HL-60/S4 (cell line): ENCODE results near the gene RNU6-9.

Experiments used
- in situ Hi-C: fragments of 300-500 bp; cut with MboI; formaldehyde crosslinking; loops from 2 replicates; pipeline ENCODE4 v1.14.3; 2022; ENCODE audit warnings: low sequenced_read_pairs

RNU6-9 gene

DNA sequence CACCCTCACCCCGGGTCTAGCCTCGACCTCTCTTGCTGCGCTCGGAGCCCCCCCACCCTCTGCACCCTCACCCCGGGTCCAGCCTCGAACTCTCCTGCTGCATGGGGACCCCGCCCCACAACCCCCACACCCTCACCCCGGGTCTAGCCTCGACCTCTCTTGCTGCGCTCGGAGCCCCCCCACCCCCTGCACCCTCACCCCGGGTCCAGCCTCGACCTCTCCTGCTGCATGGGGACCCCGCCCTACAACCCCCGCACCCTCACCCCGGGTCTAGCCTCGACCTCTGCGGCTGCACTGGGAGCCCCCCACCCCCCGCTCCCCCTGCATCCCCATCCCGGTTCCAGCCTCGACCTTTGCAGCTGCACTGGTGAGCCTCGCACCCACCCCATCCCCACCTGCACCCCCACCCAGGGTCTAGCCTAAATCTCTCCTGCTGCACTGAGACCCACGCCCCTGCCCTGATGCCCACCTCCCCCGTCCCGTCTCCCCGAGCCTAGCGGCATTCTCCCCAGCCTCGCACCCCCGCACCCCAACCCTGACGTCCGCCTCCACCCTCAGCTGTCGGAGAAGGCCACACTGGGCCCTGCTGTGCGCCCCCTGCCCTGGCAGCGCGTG, 32.0 kb upstream of the RNU6-9 start:
- in situ Hi-C loops: no loop called here

DNA sequence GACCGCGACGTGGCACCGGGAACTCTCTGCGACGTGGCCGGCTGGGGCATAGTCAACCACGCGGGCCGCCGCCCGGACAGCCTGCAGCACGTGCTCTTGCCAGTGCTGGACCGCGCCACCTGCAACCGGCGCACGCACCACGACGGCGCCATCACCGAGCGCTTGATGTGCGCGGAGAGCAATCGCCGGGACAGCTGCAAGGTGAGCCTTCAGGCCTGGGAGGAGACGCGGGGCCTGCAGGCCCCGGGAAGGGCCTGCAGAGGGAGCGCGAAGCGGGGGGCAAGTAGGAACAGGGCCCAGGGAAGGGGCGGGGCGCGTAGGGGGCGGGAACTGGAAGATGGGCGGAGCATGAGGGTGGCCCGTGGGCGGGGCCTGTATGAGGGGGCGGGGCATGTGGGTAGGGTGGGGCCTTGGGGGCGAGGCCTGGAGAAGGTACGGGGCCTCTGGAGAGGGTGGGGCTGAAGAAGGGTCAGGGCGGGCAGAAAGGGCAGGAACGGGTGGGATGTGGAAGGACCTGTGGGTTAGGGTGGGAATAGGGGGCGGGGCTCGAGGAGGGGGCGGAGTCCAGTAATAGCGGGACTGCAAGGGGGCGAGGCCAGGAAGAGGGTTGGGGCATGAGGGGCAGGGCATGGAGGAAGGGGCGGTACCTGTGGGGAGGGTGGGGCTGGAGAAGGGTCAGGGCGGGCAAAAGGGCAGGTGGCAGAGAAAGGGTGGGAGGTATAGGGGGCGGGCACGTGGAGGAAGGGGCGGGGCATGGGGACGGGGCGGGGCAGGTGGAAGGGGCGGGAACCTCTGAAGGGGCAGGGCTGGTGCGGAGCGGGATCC, 31.3 kb upstream of the RNU6-9 start:
- in situ Hi-C loops: no loop called here

DNA sequence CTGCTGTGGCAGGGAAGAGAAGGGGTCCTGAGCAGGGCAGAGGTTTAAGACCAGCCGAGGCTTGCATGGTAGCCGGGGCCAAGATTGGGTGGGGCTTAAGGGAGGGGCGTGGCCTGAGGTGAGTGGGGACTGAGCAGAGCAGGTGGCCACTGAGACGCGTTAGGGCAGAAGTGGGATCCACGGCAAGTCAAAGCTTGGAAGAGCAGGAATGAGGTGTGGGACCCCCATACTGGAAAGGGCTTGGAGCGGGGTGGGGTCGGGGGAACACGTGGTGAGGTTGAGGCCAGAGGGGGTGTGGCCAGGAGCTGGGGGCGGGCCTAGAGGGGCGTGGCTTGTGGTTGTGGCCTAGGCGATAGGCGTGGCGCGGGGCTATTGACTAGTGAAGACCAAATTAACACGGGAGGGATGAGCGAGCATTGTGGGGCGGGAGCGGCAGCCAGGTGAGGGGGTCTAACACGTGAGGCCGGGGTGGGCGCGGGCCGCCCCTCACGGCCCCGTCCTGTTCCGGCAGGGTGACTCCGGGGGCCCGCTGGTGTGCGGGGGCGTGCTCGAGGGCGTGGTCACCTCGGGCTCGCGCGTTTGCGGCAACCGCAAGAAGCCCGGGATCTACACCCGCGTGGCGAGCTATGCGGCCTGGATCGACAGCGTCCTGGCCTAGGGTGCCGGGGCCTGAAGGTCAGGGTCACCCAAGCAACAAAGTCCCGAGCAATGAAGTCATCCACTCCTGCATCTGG, 30.5 kb upstream of the RNU6-9 start:
- in situ Hi-C loops: no loop called here

DNA sequence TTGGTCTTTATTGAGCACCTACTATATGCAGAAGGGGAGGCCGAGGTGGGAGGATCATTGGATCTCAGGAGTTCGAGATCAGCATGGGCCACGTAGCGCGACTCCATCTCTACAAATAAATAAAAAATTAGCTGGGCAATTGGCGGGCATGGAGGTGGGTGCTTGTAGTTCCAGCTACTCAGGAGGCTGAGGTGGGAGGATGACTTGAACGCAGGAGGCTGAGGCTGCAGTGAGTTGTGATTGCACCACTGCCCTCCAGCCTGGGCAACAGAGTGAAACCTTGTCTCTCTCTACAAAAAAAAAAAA, 30.0 kb upstream of the RNU6-9 start:
- in situ Hi-C loops: no loop called here

DNA sequence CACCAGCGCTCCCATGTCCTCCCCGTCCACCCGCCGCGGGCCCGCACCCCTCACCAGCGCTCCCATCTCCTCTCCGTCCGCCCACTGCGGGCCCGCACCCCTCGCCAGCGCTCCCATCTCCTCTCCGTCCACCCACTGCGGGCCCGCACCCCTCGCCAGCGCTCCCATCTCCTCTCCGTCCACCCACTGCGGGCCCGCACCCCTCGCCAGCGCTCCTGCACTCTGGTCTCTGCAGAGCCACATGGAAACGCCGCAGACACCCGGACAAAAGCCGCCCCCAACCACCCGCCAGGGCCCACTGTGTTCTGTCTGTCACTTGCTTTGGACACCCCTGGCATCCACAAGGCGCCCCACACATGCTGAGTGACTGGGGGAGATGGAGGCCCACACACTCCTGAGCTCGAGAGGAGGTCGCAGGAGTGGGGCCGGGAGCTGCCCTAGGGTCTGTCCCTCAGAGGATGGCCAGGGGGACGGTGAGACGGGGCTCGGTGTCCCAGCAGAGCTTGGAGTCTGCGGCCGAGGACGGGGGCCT, 26.4 kb upstream of the RNU6-9 start:
- in situ Hi-C loops: no loop called here

DNA sequence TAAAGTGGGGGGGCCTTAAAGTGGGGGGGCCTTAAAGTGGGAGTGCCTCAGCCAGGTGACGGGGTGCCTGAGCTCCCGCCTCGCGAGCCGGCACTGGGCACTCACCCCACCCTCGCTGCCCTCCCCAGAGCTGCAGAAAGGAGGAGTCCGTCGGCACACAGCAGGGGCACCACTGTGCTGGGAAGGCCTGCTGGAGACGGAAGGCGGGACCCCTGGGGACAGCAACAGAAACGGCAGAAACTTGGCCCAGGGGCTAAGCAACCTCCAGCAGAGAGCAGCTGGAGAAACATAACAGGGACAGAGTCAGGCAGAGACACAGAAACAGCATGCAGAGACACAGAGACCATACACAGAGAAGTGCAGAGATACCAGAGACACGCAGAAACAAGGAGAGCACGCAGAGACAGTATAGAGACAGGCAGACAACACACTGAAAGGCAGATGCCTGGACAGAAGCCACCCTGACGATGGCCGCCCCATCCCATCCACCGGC, 25.9 kb upstream of the RNU6-9 start:
- in situ Hi-C loops: no loop called here

DNA sequence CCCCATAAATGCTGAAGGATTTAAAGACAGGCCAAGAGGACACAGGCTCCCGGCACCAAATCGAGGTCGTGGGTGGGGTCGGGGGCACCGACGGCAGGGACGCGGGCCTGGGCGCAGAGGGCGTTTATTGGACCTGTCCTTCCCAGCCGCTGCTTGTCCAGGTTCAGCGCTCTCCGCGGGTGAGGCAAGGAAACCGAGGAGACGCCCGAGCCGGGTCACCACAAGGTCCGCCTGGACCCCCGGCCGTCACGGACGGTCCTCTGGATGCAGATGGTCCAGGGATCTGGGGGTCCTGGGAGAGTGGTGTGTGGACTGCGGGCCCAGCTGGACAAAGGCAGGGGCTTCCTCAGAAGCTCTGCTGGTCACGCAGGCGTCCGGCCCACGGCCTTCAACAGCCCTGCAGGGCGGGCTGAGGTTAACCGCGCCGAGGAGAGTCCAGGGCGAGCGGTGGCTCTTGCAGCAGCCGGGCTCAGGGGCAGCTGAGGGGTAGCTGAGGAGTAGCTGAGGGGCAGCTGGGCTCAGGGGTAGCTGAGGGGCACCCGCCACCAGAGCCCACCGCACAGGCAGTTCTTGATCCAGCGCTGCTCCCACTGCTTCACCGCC, 25.3 kb upstream of the RNU6-9 start:
- in situ Hi-C loops: no loop called here

DNA sequence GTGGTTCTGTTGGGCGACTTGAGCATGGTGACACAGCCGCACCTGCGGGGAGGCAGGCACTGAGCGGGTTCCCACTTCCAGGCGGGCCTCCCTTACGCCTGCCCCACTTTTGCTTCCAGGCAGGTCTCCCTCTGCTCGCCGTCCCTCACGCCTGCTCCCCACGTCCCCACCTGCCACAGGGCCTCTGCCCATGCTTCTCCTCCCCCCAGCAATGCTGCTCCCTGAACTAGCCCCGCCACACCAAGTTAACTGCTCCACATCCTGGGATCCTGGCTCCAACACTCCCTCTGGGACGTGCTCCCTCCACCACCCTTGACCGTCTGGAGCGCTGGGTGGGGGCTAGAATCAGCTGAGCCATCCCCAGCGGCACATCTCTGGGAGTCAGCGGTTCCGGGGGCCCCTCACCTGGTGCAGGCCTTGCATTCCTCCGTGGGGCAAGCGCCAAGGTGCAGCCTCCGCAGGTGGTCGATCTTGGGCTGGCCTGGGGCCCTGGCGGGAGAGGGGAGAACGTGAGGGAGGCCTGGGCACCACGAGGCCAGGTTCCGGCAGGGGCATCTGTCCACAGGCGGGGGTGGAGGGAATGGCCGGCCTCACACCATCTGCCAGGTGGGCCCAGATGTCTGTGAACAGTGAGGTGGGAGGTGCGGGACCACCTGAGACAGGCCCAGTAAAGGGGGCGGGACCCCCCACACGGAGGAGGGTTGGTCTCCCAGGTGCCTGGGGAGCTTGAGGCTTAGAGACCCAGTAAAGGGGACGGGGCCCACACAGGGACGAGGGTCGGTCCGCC, 24.6 kb upstream of the RNU6-9 start:
- in situ Hi-C loops: no loop called here

DNA sequence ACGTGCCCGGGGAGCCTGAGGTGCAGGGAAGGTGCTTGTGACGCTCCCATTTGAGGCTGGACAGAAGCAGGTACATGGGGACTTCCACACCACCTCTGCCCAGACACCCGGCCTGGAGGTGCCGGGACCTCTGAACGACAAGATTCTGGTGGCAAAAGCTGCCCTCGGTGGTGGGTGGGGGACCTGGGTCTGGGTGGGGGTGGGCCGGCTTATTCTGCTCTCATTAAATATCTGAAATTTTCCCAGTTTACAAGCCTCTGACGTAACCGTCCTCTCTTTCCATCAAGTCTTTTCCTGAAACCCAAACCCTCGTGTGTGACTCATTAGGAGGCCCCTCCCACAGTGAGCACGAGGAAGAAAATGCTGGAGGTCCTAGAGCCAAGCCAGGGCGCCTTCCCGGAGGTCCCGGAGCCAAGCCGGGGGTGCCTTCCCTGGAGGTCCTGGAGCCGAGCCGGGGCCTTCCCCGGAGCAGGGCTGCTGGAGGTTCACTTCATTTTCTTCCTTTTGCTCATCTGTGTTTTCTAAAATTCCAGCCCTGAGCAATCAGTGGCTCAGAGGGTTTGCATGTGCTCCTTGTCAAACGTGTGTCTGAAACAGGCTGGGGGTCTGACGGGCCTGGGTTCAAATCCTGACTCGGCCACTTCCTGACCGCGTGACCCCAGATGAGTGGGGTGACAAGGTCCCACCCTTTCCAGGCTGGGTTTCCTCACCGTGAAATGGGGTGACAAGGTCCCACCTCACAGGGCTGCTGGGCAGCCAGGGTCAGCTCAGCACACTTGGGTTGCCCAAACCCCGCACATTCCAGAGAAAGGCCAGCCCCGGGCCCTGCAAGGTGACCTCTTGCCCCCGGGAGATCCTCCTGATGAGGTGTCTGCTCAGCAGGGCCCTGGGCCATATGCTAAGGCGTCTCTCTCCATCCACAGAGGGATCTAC, 23.8 kb upstream of the RNU6-9 start:
- in situ Hi-C loops: no loop called here

DNA sequence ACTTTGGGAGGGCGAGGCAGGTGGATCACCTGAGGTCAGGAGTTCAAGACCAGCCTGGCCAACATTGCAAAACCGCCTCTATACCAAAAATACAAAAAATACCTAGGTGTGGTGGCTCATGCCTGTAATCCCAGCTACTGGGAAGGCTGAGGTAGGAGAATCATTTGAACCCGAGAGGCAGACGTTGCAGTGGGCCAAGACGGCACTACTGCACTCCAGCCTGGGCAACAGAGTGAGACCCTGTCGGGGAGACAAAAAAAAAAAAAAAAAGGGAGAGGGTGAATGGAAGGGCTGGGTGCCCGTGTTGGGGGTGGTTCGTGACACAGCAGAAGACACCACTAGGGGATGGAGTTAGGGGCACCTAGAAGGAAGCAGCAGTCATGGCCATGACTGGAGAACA, 23.0 kb upstream of the RNU6-9 start:
- in situ Hi-C loops: no loop called here

DNA sequence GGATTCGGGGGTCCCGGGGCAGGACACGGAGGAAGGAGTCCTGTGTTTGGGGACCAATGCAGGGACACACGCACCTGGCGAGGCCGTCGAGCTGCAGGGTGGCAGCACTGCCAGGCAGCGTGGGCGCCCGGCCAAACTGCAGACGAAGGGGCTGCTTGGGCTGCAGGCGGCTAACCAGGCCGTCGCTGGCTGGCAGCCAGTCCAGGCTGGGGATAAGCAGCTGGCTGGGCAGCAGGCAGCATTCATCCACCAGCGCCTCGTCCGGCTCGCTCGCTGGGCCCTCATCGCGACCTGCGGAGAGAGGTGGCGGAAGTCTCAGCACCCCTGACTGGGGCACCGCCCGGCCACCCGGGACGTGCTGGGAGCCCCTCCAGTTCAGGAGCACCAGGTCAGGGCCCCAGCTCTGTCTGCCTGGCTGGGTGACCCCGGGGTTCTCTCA, 22.3 kb upstream of the RNU6-9 start:
- in situ Hi-C loops: no loop called here

DNA sequence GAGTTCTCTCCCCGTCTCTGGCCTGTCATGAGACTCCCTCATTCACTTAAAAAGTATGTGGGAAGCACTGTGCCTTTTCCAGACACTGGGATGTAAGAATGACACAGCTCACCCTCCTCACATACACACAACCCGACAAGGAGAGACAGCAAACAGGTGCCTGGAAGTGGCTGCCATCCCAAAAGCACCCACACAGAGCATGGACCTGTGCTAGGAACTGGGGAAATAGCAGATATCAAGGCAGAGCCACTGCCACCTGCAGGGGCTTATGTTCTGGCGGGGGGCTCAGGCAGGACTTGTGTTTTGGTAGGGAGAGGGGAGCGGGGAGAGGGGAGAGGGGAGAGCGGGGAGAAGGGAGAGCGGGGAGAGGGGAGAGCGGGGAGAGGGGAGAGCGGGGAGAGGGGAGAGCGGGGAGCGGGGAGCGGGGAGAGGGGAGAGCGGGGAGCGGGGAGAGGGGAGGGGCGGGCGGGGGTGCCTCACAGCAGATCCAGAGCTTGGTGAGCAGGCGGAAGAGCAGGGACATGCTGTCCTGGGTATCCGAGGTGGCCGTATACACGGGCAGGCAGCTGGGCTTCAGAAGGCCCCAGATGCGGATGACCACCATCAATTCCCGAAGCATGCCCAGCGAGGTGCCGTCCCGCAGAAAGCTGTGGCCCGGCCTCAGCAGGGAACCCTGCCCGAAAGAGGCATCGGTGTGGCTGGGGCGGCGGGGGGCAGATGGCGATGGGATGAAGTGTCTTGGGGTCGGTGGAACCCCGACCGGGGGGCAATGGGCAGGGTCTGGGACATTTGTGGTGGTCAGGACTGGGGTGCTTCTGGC, 21.6 kb upstream of the RNU6-9 start:
- in situ Hi-C loops: no loop called here

DNA sequence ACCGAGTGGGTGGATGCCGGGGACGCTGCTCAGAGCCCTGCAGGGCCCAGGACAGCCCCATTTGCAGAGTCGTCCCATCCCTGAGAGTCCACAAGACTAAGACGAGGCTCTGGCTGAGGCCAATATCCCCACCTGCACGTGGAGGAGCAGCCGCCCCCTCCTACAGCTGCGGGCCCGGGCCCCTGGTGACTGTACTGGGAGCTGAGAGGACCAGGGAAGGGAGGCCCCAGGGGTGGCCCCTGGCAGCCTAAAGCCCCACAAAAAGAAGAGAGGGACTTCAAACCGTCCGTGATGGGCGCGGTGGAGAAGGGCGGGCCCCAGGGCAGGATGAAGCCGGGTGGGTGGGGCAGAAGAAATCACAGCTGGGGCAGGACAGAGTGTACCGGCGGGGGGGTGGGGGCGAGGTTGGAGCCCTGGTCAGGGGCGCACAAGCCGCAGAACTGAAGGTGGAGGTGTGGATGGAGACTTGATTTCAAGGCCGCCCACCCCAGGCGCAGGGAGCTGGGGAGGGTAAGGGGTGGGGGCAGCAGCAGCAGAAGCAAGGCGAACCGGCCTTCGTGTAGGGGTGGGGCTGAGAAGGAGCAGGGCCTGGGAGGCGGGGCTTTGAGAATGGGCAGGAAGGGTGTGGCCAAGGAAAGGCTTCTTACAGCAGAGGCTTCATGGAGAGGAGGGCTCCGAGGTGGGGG, 20.9 kb upstream of the RNU6-9 start:
- in situ Hi-C loops: no loop called here

DNA sequence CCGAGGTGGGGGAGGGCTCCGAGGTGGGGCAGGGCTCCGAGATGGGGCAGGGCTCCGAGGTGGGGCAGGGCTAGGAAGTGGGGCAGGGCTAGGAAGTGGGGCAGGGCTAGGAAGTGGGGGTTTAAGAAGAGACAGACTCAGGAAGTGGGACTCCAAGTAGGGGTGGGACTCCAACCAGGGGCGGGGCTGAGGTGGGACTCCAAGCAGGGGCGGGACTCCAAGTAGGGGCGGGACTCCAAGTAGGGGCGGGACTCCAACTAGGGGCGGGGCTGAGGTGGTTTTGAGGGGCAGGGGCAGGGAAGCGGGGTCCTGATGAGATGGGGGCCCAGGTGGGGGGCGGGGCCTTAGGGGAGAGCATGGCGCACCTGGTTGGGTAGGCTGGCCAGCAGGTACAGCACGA, 20.2 kb upstream of the RNU6-9 start:
- in situ Hi-C loops: no loop called here

DNA sequence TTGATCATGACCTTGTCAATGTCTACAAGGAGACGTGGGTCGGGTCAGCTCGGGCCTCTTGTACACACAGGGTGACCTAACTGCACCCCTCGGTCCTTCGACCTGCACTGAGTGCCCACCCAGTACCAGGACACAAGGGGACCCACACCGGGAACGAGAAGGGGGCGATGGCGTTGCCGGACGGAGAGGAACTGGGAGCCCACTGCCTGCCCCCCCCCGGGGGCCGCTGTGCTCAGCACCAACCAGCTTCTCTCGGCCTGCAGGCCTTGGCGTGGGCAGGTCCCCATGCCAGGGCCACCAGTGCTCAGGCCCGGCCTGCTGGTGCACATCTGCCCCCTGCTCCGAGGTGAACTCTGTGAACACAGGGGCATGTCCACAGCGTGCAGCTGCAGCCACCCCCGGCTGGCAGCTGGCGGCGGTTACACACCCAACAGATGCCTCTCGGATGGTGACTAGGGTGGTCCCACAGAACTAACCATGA, 19.7 kb upstream of the RNU6-9 start:
- in situ Hi-C loops: no loop called here

DNA sequence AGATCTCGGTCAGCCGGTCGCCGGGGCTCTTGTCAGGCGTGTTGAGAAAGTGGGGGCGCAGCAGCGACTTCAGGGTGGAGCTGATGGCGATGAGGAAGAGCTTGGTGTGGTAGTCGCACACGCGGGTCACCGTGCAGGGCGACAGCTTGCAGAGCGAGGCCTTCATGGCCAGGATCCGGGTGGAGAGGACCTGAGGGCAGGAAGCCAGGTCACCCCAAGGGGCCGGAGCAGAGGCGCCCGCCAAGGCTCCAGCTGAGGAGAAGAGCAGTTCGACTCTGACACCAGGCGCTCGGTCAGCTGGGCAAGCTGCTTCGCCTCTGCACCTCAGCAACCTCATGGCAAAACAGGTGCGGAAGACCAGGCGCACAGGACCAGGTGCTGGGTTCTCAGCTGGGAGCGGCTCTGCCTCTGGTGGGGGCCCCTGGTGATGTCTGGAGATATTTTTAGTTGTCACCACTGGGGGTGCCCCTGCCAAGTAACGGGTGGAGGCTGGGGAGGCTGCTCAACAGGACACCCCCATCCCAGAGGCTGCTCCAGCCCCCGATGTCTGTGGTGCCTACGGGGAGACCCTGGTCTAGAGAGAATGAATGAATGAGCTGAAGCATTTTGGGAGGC, 17.9 kb upstream of the RNU6-9 start:
- in situ Hi-C loops: no loop called here

DNA sequence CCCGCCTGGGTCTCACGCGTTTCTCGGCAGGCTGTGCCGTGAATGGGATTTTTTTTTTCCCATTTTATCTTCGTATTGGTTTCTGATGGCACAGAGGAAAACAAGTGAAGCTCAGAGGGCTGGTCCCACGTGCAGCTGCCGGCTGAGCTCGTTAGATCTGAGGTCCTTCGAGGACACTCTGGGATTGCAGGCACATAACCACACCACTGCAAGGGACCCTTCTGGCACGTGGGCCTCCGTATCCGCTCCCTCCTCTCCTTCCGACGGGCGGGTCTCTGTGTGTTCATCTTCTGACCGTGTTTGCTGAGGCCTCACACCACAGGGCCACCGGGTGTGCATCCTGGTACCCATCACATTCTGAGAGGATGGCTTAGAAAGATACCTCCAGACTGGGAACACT, 17.2 kb upstream of the RNU6-9 start:
- in situ Hi-C loops: no loop called here
